K562 (cell line): ENCODE results near the gene ABITRAM. TPM values are rescaled to one million over a fixed set of nuclear protein-coding genes. Genes with fewer than 3 reads are reported as not detected.

ENCODE experiments used
- ATAC-seq: fragments of 200-7000 bp; cut with Tn5 transposase; 3 replicates; pipeline ENCODE4 v1.9.1; 2020; ENCODE audit warnings: moderate library complexity
- BruUV-seq: library from RNA; stranded (reverse); fragments of 400-500 nt; replicated peaks from 2 replicates; lab custom pipeline; 2021; lab: Mats Ljungman, UMichigan
- CTCF ChIA-PET: fragments of 300-600 bp; formaldehyde crosslinking; extraction: SDS; loops from one replicate; lab custom pipeline; 2021; ENCODE audit warnings: low intra/inter-chr PET ratio; lab: Yijun Ruan, JAX
- POLR2A ChIA-PET: fragments of 300-600, 350-650 bp; sonication (Branson Sonifier 250); formaldehyde crosslinking; extraction: SDS; loops from one replicate; lab custom pipeline; 2021; ENCODE audit warnings: antibody characterized with exemption, inconsistent platforms; lab: Yijun Ruan, JAX
- DNase-seq, 4 experiments: peaks; one replicate each; pipeline versions ENCODE4 v3.0.0 to v3.0.0-alpha.2; 2011 to 2018; ENCODE audit warnings: low spot score in 3 of 4, mixed read lengths in 3 of 4; ENCODE audit errors: extremely low read depth in 1 of 4
- FAIRE-seq: peaks from 2 replicates; lab custom pipeline; 2011; peaks lifted over from hg19 to GRCh38; lab: Jason Lieb, UNC
- H2AFZ ChIP-seq: 2 replicates; pipeline ENCODE4 v1.6.0; 2011; ENCODE audit warnings: low read depth, low read length, control low read depth, inconsistent platforms
- H3K27ac ChIP-seq: fragments of 200-600 bp; 3 replicates; pipeline ENCODE4 v1.8.0; 2011; ENCODE audit warnings: low read depth, mild to moderate bottlenecking, control low read depth, inconsistent platforms, low read length, moderate library complexity, mixed read lengths; ENCODE audit errors: extremely low read depth
- H3K27me3 ChIP-seq, 2 experiments: fragments of 300-600 bp in 1 of 2; 2 replicates in 1 of 2; 3 replicates in 1 of 2; pipeline versions ENCODE4 v1.6.0 to v1.8.0; 2011; ENCODE audit warnings: inconsistent platforms in 2 of 2, low read length in 2 of 2, mild to moderate bottlenecking in 1 of 2, mixed read lengths in 1 of 2, moderate library complexity in 1 of 2; ENCODE audit not compliant: control insufficient read depth in 2 of 2, insufficient read depth in 2 of 2
- H3K36me3 ChIP-seq: fragments of 300-600 bp; 3 replicates; pipeline ENCODE4 v1.8.0; 2011; ENCODE audit warnings: mild to moderate bottlenecking, low read length, inconsistent platforms; ENCODE audit not compliant: control insufficient read depth, insufficient read depth
- H3K4me1 ChIP-seq, 2 experiments: fragments of 200-600 bp in 1 of 2; replicated peaks in 1 of 2; 2 replicates in 1 of 2; 3 replicates in 1 of 2; pipeline versions ENCODE4 v1.5.1 to v1.8.0; 2011; ENCODE audit warnings: inconsistent platforms in 2 of 2, low read length in 2 of 2, mild to moderate bottlenecking in 1 of 2, mixed read lengths in 1 of 2, moderate library complexity in 1 of 2; ENCODE audit not compliant: control insufficient read depth in 2 of 2, insufficient read depth in 2 of 2
- H3K4me2 ChIP-seq: 2 replicates; pipeline ENCODE4 v1.6.1; 2011; ENCODE audit warnings: low read length, control low read depth, inconsistent platforms, mixed read lengths; ENCODE audit not compliant: insufficient read depth
- H3K4me3 ChIP-seq: fragments of 200-600 bp; sonication (generic), shearing (Covaris generic); 2 replicates; pipeline ENCODE4 v1.5.1; 2016; ENCODE audit warnings: control low read depth, inconsistent platforms
- H3K79me2 ChIP-seq: fragments of 200-600 bp; 3 replicates; pipeline ENCODE4 v1.8.0; 2011; ENCODE audit warnings: low read length, inconsistent platforms; ENCODE audit not compliant: control insufficient read depth, insufficient read depth
- H3K9ac ChIP-seq, 2 experiments: 2 replicates each; pipeline versions ENCODE4 v1.6.0 to v1.6.1; 2011; ENCODE audit warnings: low read depth in 2 of 2, low read length in 2 of 2, control low read depth in 1 of 2, inconsistent platforms in 1 of 2, mild to moderate bottlenecking in 1 of 2, mixed read lengths in 1 of 2; ENCODE audit not compliant: insufficient read depth in 1 of 2
- H3K9me1 ChIP-seq: one replicate; pipeline ENCODE4 v1.6.0; 2011; ENCODE audit warnings: inconsistent platforms, mild to moderate bottlenecking, low read length, moderate library complexity; ENCODE audit not compliant: control insufficient read depth, insufficient read depth
- H3K9me3 ChIP-seq: replicated peaks from 2 replicates; pipeline ENCODE4 v1.5.1; 2011; ENCODE audit warnings: low read depth, low read length, inconsistent platforms; ENCODE audit not compliant: control insufficient read depth, insufficient read depth
- H4K20me1 ChIP-seq: replicated peaks from 2 replicates; pipeline ENCODE4 v1.6.1; 2011; ENCODE audit warnings: low read length, inconsistent platforms, mixed read lengths; ENCODE audit not compliant: control insufficient read depth, insufficient read depth
- CBX2 ChIP-seq: fragments of 200-600 bp; sonication (generic); IDR thresholded peaks from one replicate; pipeline ENCODE4 v1.6.1; 2012; ENCODE audit warnings: mild to moderate bottlenecking, low read length, inconsistent platforms; ENCODE audit not compliant: insufficient read depth, poor library complexity, severe bottlenecking
- CBX8 ChIP-seq: fragments of 200-600 bp; sonication (generic); IDR thresholded peaks from 2 replicates; pipeline ENCODE4 v1.6.1; 2012; ENCODE audit warnings: borderline replicate concordance, mixed run types, low read depth, mild to moderate bottlenecking, moderate library complexity, mixed read lengths, low read length, control low read depth, inconsistent platforms; ENCODE audit not compliant: poor library complexity, severe bottlenecking; ENCODE audit errors: extremely low read depth
- EZH2 ChIP-seq: IDR thresholded peaks from 2 replicates; pipeline ENCODE4 v1.6.1; 2012; ENCODE audit warnings: low read depth, mild to moderate bottlenecking, inconsistent platforms, low read length, borderline replicate concordance
- MCM5 ChIP-seq: fragments of 450-650 bp; IDR thresholded peaks from 2 replicates; pipeline ENCODE4 v1.6.1; 2016; ENCODE audit warnings: low read depth
- NCOA4 ChIP-seq: fragments of 450-650 bp; IDR thresholded peaks from 2 replicates; pipeline ENCODE4 v1.6.1; 2018; ENCODE audit warnings: mild to moderate bottlenecking; ENCODE audit not compliant: partially characterized antibody
- NCOA6 ChIP-seq: fragments of 450-650 bp; IDR thresholded peaks from 2 replicates; pipeline ENCODE4 v1.6.1; 2017; ENCODE audit warnings: mild to moderate bottlenecking
- TEAD2 ChIP-seq: fragments of 450-650 bp; IDR thresholded peaks from 2 replicates; pipeline ENCODE4 v1.6.1; 2016; ENCODE audit warnings: missing genetic modification characterization, control low read depth, missing compliant biosample characterization
- WGBS: fragments of 100-300 bp; shearing (Covaris generic); methylation state at CpG from one replicate; pipeline ENCODE4 v1.1.6; 2016; ENCODE audit warnings: low coverage, mixed read lengths; ENCODE audit not compliant: insufficient coverage; ENCODE audit errors: missing lambda C conversion rate; 5-methylcytosine and 5-hydroxymethylcytosine counted together
- in situ Hi-C: fragments of 300-500 bp; cut with MboI; formaldehyde crosslinking; loops from 4 replicates; pipeline ENCODE4 v1.15.0; 2018; ENCODE audit warnings: inconsistent platforms, mixed read lengths
- intact Hi-C: fragments of 100-400 bp; cut with micrococcal nuclease; formaldehyde crosslinking; loops from 2 replicates; pipeline ENCODE4 v1.14.2; 2022
- polyA plus RNA-seq, 8 experiments: library from polyadenylated mRNA; depleted of rRNA in 4 of 8; stranded (reverse) in 5 of 8; unstranded in 3 of 8; fragments of >200 nt; fragmentation: Nextera tagmentation in 2 of 8; fragmentation: Illumina TruSeq in 1 of 8; extraction: Ambion mirVana in 2 of 8; extraction: Trizol in 1 of 8; gene quantifications; 2 replicates each; pipeline versions ENCODE4 v1.2.1 to v1.2.3, GENCODE V29; 2011 to 2014; ENCODE audit warnings: inconsistent platforms in 1 of 8, missing spikeins in 1 of 8
- total RNA-seq, 7 experiments: library from RNA; depleted of rRNA in 6 of 7; stranded (reverse); fragments of >200 nt in 6 of 7; fragmentation: Illumina TruSeq in 2 of 7; extraction: Trizol in 2 of 7; gene quantifications; 2 replicates each; pipeline versions ENCODE4 v1.2.1 to v1.2.3, GENCODE V29; 2011 to 2021; ENCODE audit warnings: low replicate concordance in 1 of 7
- TF ChIP-seq, protein P1 (sequence below): fragments of 250-450 bp; sonication (Bioruptor Pico); IDR thresholded peaks from 2 replicates; pipeline ENCODE4 v1.8.0; 2022; ENCODE audit warnings: inconsistent platforms
- TF ChIP-seq, protein P2 (sequence below), 2 experiments: fragments of 450-650 bp; IDR thresholded peaks; 2 replicates each; pipeline ENCODE4 v1.6.1; 2016; ENCODE audit warnings: mild to moderate bottlenecking in 2 of 2, borderline replicate concordance in 1 of 2, low read depth in 1 of 2, moderate library complexity in 1 of 2
- TF ChIP-seq, protein P3 (sequence below): fragments of 450-650 bp; IDR thresholded peaks from 2 replicates; pipeline ENCODE4 v1.6.1; 2018; ENCODE audit warnings: mild to moderate bottlenecking, low read depth; ENCODE audit not compliant: partially characterized antibody

Gene ABITRAM
- total and polyA plus RNA-seq, 9 of the 15 experiments (the other 6 are each of a cell fraction or from before 2014, with no cell fraction given): 8.9 to 47.6 (median 28.4) TPM

DNA sequence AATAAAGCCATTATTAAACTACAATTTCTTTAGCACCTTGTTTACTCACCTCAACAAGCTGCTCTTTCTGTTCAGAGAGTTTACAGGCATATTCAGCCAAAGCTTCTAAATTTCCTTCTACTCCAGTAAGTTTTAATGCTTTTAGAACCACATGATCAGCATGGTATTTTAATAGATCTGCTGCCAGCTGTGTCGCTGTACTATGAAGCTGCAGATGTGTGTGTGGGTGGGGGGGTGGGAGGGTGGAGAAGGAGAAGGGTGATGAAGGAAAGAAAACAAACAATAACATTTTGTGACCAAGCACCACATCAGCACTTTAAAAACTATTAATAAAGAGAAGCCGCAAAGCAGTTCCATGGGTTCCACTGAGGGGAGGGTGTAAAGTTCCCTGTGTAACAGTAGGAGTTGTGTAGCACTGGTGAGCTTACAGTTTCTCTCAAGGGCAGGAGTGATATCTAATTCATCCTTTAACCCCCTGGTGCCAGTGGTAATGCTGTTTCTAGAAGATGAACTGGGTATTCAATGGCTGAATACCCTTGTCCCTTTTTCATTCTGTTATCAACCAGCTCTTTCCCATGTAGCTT is 38.5 kb downstream of the ABITRAM start:
- Histone ChIP-seq H3K9ac (no peak overlapping the region), H3K27ac (no peak overlapping the region), H3K4me3 (no peak overlapping the region), H4K20me1 (no peaks in the 10 kb centered on the region), H3K9me1 (no peaks in the 10 kb centered on the region), H2AFZ (no peak overlapping the region), H3K9me3 (no peaks in the 10 kb centered on the region), H3K4me1 (no peaks in the 10 kb centered on the region), H3K79me2 (no peaks in the 10 kb centered on the region), H3K36me3 (peaks cover 26% of the 10 kb centered on the region), H3K4me2 (no peak overlapping the region), H3K27me3 (no peaks in the 10 kb centered on the region)
- DNase-seq: no peak
- no peak for ATAC-seq
- in situ Hi-C loops: no loop called here
- ChIA-PET POLR2A (interaction anchor here (1.1 kb wide), 1 partner anchor 9 kb away, joined by 7 read pairs; no protein-coding TSS in a partner anchor), CTCF (no interaction called here)
- WGBS: 100% methylated on average over 2 of the region's 2 CpGs
- FAIRE-seq: no peak
- intact Hi-C loops: no loop called here
- no TSS peak for BruUV-seq
- no peak for TF ChIP-seq CBX8
- TF ChIP-seq CBX2: no peak
- TF ChIP-seq, protein P1, sequence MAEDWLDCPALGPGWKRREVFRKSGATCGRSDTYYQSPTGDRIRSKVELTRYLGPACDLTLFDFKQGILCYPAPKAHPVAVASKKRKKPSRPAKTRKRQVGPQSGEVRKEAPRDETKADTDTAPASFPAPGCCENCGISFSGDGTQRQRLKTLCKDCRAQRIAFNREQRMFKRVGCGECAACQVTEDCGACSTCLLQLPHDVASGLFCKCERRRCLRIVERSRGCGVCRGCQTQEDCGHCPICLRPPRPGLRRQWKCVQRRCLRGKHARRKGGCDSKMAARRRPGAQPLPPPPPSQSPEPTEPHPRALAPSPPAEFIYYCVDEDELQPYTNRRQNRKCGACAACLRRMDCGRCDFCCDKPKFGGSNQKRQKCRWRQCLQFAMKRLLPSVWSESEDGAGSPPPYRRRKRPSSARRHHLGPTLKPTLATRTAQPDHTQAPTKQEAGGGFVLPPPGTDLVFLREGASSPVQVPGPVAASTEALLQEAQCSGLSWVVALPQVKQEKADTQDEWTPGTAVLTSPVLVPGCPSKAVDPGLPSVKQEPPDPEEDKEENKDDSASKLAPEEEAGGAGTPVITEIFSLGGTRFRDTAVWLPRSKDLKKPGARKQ: no peak
- TF ChIP-seq NCOA4: no peak
- TF ChIP-seq TEAD2 (tag): no peak
- no peak for TF ChIP-seq EZH2
- TF ChIP-seq, protein P2, sequence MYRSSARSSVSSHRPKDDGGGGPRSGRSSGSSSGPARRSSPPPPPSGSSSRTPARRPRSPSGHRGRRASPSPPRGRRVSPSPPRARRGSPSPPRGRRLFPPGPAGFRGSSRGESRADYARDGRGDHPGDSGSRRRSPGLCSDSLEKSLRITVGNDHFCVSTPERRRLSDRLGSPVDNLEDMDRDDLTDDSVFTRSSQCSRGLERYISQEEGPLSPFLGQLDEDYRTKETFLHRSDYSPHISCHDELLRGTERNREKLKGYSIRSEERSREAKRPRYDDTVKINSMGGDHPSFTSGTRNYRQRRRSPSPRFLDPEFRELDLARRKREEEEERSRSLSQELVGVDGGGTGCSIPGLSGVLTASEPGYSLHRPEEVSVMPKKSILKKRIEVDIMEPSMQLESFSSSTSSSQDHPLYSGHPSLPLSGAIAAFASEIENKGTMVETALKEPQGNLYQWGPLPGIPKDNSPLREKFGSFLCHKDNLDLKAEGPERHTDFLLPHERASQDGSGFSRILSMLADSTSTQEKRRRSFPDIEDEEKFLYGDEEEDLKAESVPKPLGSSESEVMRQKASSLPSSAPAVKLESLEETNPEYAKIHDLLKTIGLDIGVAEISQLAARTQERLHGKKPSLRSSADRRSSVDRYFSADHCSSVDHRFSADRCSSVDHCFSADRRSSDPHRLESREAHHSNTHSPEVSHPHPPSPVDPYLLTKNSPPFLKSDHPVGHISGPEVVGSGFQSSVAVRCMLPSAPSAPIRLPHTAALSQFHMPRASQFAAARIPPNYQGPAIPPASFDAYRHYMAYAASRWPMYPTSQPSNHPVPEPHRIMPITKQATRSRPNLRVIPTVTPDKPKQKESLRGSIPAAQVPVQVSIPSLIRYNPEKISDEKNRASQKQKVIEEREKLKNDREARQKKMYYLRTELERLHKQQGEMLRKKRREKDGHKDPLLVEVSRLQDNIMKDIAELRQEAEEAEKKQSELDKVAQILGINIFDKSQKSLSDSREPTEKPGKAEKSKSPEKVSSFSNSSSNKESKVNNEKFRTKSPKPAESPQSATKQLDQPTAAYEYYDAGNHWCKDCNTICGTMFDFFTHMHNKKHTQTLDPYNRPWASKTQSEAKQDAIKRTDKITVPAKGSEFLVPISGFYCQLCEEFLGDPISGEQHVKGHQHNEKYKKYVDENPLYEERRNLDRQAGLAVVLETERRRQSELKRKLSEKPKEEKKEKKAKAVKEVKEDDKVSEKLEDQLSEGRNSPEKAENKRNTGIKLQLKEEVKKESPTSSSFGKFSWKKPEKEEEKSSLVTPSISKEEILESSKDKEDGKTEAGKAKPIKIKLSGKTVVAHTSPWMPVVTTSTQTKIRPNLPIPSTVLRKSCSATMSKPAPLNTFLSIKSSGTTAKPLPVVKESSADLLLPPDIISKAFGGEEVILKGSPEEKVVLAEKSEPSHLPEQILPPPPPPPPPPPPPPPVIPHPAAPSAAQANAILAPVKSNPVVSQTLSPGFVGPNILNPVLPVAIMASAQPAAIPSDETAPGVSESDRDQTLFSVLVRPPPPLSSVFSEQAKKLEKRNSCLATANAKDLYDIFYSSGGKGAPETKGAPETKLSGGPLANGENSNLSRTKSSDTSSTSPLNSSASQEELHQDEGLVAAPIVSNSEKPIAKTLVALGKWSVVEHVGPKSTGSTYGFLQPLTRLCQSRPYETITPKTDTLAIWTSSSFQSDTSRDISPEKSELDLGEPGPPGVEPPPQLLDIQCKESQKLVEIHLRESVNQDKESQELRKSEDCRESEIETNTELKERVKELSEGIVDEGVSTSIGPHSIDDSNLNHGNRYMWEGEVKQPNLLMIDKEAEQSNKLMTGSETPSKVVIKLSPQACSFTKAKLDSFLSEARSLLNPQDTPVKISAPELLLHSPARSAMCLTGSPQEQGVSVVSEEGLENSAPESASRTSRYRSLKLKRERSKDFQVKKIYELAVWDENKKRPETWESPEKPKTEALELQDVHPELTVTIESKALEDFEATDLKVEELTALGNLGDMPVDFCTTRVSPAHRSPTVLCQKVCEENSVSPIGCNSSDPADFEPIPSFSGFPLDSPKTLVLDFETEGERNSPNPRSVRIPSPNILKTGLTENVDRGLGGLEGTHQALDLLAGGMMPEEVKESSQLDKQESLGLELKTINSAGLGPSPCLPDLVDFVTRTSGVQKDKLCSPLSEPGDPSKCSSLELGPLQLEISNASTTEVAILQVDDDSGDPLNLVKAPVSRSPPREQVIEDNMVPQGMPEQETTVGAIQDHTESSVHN (IDR thresholded peaks at IDR 0.05; ENCODE audit: borderline replicate concordance in 1 of 2, low read depth in 1 of 2): no peak
- TF ChIP-seq, protein P3, sequence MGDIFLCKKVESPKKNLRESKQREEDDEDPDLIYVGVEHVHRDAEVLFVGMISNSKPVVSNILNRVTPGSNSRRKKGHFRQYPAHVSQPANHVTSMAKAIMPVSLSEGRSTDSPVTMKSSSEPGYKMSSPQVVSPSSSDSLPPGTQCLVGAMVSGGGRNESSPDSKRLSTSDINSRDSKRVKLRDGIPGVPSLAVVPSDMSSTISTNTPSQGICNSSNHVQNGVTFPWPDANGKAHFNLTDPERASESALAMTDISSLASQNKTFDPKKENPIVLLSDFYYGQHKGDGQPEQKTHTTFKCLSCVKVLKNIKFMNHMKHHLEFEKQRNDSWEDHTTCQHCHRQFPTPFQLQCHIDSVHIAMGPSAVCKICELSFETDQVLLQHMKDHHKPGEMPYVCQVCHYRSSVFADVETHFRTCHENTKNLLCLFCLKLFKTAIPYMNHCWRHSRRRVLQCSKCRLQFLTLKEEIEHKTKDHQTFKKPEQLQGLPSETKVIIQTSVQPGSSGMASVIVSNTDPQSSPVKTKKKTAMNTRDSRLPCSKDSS: no peak
- no peak for TF ChIP-seq NCOA6
- no peak for TF ChIP-seq MCM5
